Stomach (tissue), 4 donors: Measurements from ENCODE around the gene ITIH6.

ENCODE experiments used
- CTCF ChIP-seq, 7 experiments: fragments of 450-650 bp in 4 of 7; fragments of 200-600 bp in 3 of 7; sonication (generic) in 3 of 7; IDR thresholded peaks; one replicate each; pipeline ENCODE4 v1.5.1; 2016 to 2019; ENCODE audit warnings: antibody characterized with exemption in 7 of 7, control low read depth in 2 of 7, mild to moderate bottlenecking in 1 of 7
- EP300 ChIP-seq: sonication (generic); formaldehyde crosslinking; IDR thresholded peaks from one replicate; pipeline ENCODE4 v1.6.1; 2017; ENCODE audit warnings: antibody characterized with exemption
- POLR2A ChIP-seq, 4 donors: fragments of 450-650 bp; IDR thresholded peaks; one replicate each; pipeline ENCODE4 v1.6.1; 2016; ENCODE audit warnings: antibody characterized with exemption in 4 of 4, control low read depth in 2 of 4, mild to moderate bottlenecking in 1 of 4, moderate library complexity in 1 of 4

- TF ChIP-seq CTCF (IDR thresholded peaks at IDR 0.05) = no peak
- no peak for TF ChIP-seq POLR2A (IDR thresholded peaks at IDR 0.05)
- no peak for TF ChIP-seq EP300
These were observed 87.1 kb downstream of the ITIH6 start for GRCh38 chrX:54710920-54711319.
